Caco-2 (cell line): ENCODE measurements around the gene ZCCHC9. TPM values are rescaled to one million over a fixed set of nuclear protein-coding genes. Genes with fewer than 3 reads are reported as not detected.

Experiments
- BruUV-seq: library from RNA; stranded (reverse); fragments of 400-500 nt; replicated peaks from 2 replicates; lab custom pipeline; 2021; lab: Mats Ljungman, UMichigan
- CTCF ChIA-PET: fragments of 300-600 bp; sonication (Branson Sonifier 250); formaldehyde crosslinking; loops from one replicate; lab custom pipeline; 2022; ENCODE audit warnings: antibody characterized with exemption; lab: Charles Lee
- POLR2A ChIA-PET: fragments of 300-600 bp; sonication (Branson Sonifier 250); formaldehyde crosslinking; loops from one replicate; lab custom pipeline; 2022; ENCODE audit warnings: antibody characterized with exemption; lab: Charles Lee
- DNase-seq, 2 experiments: peaks; one replicate each; pipeline versions ENCODE4 v3.0.0 to v3.0.0-alpha.2; 2020 to 2022
- H3K27me3 ChIP-seq: replicated peaks from 2 replicates; pipeline ENCODE4 v1.6.0; 2011; ENCODE audit warnings: low read length; ENCODE audit not compliant: control insufficient read depth, insufficient read depth
- H3K36me3 ChIP-seq: 2 replicates; pipeline ENCODE4 v1.5.1; 2011; ENCODE audit warnings: low read length; ENCODE audit not compliant: control insufficient read depth, insufficient read depth
- H3K4me1 ChIP-seq: fragments of 250-450 bp; sonication (Bioruptor Pico); 2 replicates; pipeline ENCODE4 v1.5.1; 2020; ENCODE audit warnings: mild to moderate bottlenecking
- H3K4me3 ChIP-seq: 2 replicates; pipeline ENCODE4 v1.5.1; 2011; ENCODE audit warnings: low read depth, mild to moderate bottlenecking, control low read depth, low read length
- H3K9me3 ChIP-seq: fragments of 250-450 bp; sonication (Bioruptor Pico); 2 replicates; pipeline ENCODE4 v1.5.1; 2020; ENCODE audit warnings: mild to moderate bottlenecking, moderate library complexity
- H3K27ac Mint-ChIP-seq: one replicate; pipeline ENCODE4 v1.8.0; 2022; ENCODE audit warnings: mixed read lengths; ENCODE audit not compliant: unreplicated experiment
- H3K27me3 Mint-ChIP-seq: one replicate; pipeline ENCODE4 v1.8.0; 2022; ENCODE audit warnings: mixed read lengths; ENCODE audit not compliant: insufficient read depth, unreplicated experiment
- H3K36me3 Mint-ChIP-seq: one replicate; pipeline ENCODE4 v1.8.0; 2022; ENCODE audit warnings: mild to moderate bottlenecking, mixed read lengths; ENCODE audit not compliant: insufficient read depth, unreplicated experiment
- H3K4me1 Mint-ChIP-seq: one replicate; pipeline ENCODE4 v1.8.0; 2022; ENCODE audit warnings: low read depth, mixed read lengths; ENCODE audit not compliant: unreplicated experiment
- H3K4me3 Mint-ChIP-seq: one replicate; pipeline ENCODE4 v1.8.0; 2022; ENCODE audit warnings: mild to moderate bottlenecking, moderate library complexity, mixed read lengths; ENCODE audit not compliant: unreplicated experiment
- H3K9me3 Mint-ChIP-seq: one replicate; pipeline ENCODE4 v1.8.0; 2022; ENCODE audit warnings: mixed read lengths; ENCODE audit not compliant: unreplicated experiment
- CTCF ChIP-seq, 2 experiments: fragments of 200-600 bp in 1 of 2; IDR thresholded peaks; 1 replicate in 1 of 2; 2 replicates in 1 of 2; pipeline versions ENCODE4 v1.5.1 to v1.8.0; 2011 to 2022; ENCODE audit warnings: antibody characterized with exemption in 1 of 2, control low read depth in 1 of 2, inconsistent platforms in 1 of 2, low read depth in 1 of 2, low read length in 1 of 2, mild to moderate bottlenecking in 1 of 2, moderate library complexity in 1 of 2; ENCODE audit not compliant: insufficient read depth in 1 of 2, severe bottlenecking in 1 of 2, unreplicated experiment in 1 of 2
- intact Hi-C: fragments of 100-400 bp; cut with micrococcal nuclease; formaldehyde crosslinking; loops from one replicate; pipeline ENCODE4 v1.10.0; 2022; ENCODE audit not compliant: unreplicated experiment
- total RNA-seq: library from RNA; stranded (reverse); gene quantifications from 2 replicates; pipeline ENCODE4 v1.2.3, GENCODE V29; 2022

ZCCHC9 gene
- total RNA-seq, 1 experiment from 2014 or later = 82.2 TPM

- H3K4me1 Mint-ChIP-seq = no peaks in the 10 kb centered on the region
Observed at GRCh38 chr5:81316571-81316970, 15.2 kb downstream of the ZCCHC9 start.

GRCh38 chr5:81317536-81317935 is 16.1 kb downstream of the ZCCHC9 start:
- Mint-ChIP-seq H3K36me3 (peaks cover 18% of the 10 kb centered on the region), H3K27me3 (no peaks in the 10 kb centered on the region), H3K4me1 (no peaks in the 10 kb centered on the region), H3K4me3 (no peak overlapping the region), H3K9me3 (no peaks in the 10 kb centered on the region), H3K27ac (no peak overlapping the region)
- Histone ChIP-seq H3K9me3 (no peaks in the 10 kb centered on the region), H3K36me3 (no peaks in the 10 kb centered on the region; the same call in 1 of the 2 replicates), H3K27me3 (no peaks in the 10 kb centered on the region), H3K4me1 (no peaks in the 10 kb centered on the region), H3K4me3 (no peak overlapping the region)
- no peak for TF ChIP-seq CTCF (IDR thresholded peaks at IDR 0.05; ENCODE audit: insufficient read depth in 1 of 2, low read depth in 1 of 2, low read length in 1 of 2, severe bottlenecking in 1 of 2, unreplicated experiment in 1 of 2)
- ChIA-PET POLR2A (no interaction called here), CTCF (no interaction called here)
- no TSS peak for BruUV-seq
- DNase-seq = no peak
- intact Hi-C loops = no loop called here

More at GRCh38 chr5:81316571-81316970, 15.2 kb downstream of the ZCCHC9 start:
- ChIA-PET POLR2A (no interaction called here), CTCF (no interaction called here)
- intact Hi-C loops = no loop called here
- BruUV-seq = no TSS peak
- Histone ChIP-seq H3K9me3 (no peaks in the 10 kb centered on the region), H3K4me1 (no peaks in the 10 kb centered on the region), H3K4me3 (no peak overlapping the region), H3K27me3 (no peaks in the 10 kb centered on the region), H3K36me3 (peaks cover 4% of the 10 kb centered on the region)
- no peak for DNase-seq
- TF ChIP-seq CTCF (IDR thresholded peaks at IDR 0.05; ENCODE audit: insufficient read depth in 1 of 2, low read depth in 1 of 2, low read length in 1 of 2, severe bottlenecking in 1 of 2, unreplicated experiment in 1 of 2) = no peak
- no peaks in the 10 kb centered on the region for H3K9me3 Mint-ChIP-seq
- H3K4me3 Mint-ChIP-seq = no peak overlapping the region
- H3K27ac Mint-ChIP-seq = no peak overlapping the region
- peaks cover 27% of the 10 kb centered on the region for H3K36me3 Mint-ChIP-seq
- no peaks in the 10 kb centered on the region for H3K27me3 Mint-ChIP-seq

GRCh38 chr5:81326554-81326953 is 25.2 kb downstream of the ZCCHC9 start:
- Mint-ChIP-seq H3K36me3 (no peaks in the 10 kb centered on the region), H3K27me3 (no peaks in the 10 kb centered on the region), H3K4me3 (no peak overlapping the region), H3K4me1 (no peaks in the 10 kb centered on the region), H3K9me3 (no peaks in the 10 kb centered on the region), H3K27ac (no peak overlapping the region)
- no TSS peak for BruUV-seq
- H3K4me1 ChIP-seq = no peaks in the 10 kb centered on the region
- POLR2A ChIA-PET = no interaction called here
- H3K27me3 ChIP-seq = no peaks in the 10 kb centered on the region
- TF ChIP-seq CTCF (IDR thresholded peaks at IDR 0.05; ENCODE audit: insufficient read depth in 1 of 2, low read depth in 1 of 2, low read length in 1 of 2, severe bottlenecking in 1 of 2, unreplicated experiment in 1 of 2) = no peak
- no peak for DNase-seq
- CTCF ChIA-PET = no interaction called here
- H3K4me3 ChIP-seq = no peak overlapping the region
- intact Hi-C loops = no loop called here
- no peaks in the 10 kb centered on the region for H3K36me3 ChIP-seq
- H3K9me3 ChIP-seq = no peaks in the 10 kb centered on the region
